Endometrium (tissue), 2 donors: ENCODE data around the gene TRHDE.

Source experiments
- FAIRE-seq: peaks from 2 replicates; lab custom pipeline; 2012; peaks lifted over from hg19 to GRCh38; lab: Jason Lieb, UNC
- donor health status: control.
- donor health status: control.

TRHDE gene

DNA sequence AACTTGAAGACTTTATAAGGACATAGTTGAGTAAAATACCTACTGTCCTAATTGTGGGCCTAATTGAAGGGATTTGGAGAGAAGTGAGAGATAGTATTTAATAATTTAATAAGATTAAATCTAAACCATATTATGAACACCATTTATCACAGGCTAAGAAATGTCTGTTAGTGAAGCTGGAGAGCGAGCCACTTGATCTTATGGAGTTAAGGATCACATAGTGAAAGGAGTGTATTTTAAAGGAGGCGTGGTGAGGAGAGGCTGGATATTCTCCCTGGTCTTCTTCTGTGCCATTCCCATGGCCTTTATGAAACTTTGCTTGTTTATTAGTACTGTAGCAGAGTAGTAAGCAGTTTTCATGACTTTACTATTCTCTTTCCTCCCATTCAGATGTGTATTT is 172.4 kb downstream of the TRHDE start:
- FAIRE-seq: no peak

DNA sequence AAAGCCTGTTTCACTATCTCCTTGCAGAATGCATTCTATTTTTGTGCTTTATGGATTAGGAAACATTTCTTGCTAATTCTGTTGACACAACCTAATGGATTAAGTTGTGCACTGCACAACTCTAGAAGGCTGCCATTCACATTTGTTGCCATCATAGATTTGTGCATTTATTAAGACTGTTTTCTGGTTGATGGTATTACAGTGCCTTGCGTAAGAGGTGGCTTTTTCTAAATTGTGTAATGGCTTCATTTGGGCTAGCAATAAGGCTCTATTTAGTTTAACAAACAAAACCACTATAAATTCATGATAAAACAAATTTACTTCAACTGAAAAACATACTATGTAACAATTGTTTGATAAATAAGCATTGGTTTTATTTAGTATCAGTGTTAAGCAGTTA is 175.9 kb downstream of the TRHDE start:
- FAIRE-seq: no peak

GRCh38 chr12:72448805-72449204 is 176.6 kb downstream of the TRHDE start:
- no peak for FAIRE-seq

GRCh38 chr12:72453066-72453465 is 180.9 kb downstream of the TRHDE start:
- no peak for FAIRE-seq

DNA sequence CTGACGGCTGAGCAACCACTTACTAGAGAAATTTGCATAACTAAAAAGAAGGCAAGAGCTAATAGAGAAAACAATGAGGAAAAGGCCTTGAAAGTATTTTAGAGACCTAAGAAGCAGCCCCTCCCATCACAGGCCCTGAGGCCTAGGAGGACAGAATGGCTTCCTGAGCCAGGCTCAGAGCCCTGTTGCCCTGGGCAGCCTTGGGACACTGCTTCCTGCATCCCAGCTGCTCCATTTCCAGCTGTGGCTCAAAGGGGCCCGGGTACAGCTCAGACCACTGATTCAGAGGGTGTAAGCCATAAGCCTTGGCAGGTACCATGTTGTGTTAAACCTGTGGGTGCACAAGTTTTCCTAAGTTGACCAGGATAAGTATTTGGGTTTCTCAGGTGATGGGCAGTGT is 181.4 kb downstream of the TRHDE start:
- FAIRE-seq: no peak

- no peak for FAIRE-seq
Observed at GRCh38 chr12:72464471-72464870, 192.3 kb downstream of the TRHDE start.

- no peak for FAIRE-seq
Observed at GRCh38 chr12:72465155-72465554, 193.0 kb downstream of the TRHDE start.

DNA sequence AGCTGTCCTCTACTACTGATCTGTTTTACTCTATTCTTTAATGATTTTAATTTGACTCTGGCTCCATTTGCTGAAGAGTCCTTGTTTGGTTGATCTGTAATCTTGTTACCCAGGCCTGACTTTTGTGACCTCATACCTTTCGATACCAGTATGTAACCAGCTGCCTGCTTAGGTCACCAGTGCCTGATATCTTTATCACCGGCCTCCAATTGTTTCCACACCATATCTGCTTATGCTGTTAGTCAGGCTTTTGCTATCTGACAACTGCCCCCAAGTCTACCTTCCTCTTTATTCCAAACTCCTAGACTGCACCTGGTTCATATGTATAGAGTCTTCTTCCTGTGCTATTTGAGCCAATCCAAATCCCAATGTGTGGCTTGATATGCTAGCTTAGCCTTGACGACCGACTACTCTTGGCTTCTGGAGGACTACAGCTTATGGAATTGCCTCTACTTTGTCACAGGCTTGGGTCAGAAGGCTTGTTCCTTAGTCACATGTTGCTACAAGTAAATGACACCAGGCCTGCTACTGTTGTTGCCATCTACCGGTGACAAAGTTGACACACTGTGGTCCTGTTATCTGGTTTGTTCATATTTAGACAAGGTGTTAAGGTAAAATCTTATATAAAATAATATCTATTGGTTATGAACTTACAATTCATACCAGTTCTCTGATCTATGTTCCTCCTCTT is 193.9 kb downstream of the TRHDE start:
- no peak for FAIRE-seq

DNA sequence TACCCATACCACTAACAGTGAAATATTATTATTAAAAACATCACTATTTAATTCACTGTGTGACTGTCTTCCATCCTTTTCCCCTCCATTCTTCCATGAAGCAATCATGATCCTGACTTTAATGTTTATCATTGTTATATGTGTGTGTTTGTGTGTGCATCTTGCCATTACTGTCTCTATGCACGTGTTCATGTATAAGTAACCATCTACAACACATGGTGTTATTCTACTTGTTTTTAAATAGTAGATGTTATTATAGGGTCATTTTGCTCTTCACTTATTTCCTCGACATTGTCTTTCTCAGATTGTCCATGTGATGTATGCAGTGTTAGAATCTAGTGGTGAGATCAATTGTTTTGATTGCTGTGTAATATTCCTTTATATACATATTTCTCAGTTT is 195.8 kb downstream of the TRHDE start:
- FAIRE-seq: no peak

DNA sequence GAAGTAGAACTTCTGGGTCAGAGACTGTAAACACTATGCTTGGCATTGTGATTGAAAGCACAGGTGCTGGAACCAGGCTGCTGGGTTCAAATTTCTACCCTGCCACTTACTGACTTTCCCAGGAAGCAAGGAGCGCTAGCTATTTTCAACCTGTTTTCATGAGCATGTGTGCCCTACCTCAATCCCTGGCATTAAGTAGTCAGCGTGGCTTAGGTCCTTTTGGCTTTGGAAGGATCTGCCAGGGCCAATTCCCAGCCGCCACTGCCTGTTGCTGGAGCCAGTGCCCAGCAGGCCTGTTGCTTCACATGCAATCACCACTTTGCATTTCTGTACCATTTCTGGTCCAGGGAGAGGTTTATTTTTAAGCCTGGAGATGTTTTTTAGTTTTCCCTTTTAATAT is 196.3 kb downstream of the TRHDE start:
- FAIRE-seq: no peak

DNA sequence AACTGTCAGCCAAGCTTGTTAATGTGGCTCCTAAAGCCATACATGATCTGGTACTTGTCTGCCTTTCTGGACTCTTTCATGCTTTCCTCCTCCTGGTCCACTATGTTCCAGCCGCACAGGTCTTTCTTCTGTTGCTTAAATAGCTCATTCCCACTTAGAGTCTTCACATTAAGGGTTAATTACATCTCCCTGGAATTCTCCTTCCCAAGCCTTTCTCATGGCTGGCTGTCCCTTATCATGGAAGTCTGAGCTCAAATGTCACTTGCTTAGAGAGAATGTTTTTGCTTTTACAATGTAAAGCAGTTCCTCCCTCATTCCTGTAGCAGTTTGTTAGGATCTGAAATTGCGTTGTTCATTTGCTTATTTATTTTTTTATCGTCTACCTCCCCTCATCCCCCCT is 199.6 kb downstream of the TRHDE start:
- FAIRE-seq: no peak

DNA sequence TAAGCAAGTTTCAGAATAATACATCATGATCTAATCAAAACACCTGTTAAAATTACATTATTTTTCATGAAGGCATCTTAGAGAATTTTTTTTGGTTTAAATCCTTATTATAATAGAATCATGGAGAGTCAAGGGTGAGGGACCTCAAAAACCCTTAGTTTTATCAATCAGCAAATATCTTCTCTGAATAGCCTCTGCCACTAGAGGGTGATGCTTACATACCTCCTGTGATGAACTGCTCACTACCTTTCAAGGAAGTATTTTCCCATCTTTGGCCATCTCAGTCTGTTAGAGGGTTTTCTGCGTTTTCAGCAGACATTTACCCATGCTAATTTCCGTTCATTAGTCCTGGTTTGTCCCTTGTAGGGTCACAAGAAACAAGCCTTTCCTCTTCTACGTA is 200.2 kb downstream of the TRHDE start:
- FAIRE-seq: no peak

DNA sequence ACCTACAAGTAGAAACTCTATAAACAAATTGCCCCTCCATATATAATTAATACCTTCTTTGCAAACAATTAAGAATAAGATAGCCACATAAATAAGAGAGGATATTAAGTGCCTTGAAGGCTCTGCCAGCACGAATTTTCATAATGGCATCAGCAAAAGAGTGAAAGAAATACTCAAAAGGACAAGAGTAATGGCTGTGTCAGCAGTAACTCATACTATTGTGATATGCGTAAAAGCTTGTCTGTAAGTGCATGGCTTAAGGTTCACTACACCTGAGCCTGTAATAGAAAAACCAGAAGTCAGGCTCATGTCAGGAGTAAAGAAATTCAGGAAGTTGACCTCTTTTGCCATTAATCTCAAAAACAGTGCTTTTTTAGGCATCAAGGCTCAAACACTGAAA is 204.1 kb downstream of the TRHDE start:
- no peak for FAIRE-seq

DNA sequence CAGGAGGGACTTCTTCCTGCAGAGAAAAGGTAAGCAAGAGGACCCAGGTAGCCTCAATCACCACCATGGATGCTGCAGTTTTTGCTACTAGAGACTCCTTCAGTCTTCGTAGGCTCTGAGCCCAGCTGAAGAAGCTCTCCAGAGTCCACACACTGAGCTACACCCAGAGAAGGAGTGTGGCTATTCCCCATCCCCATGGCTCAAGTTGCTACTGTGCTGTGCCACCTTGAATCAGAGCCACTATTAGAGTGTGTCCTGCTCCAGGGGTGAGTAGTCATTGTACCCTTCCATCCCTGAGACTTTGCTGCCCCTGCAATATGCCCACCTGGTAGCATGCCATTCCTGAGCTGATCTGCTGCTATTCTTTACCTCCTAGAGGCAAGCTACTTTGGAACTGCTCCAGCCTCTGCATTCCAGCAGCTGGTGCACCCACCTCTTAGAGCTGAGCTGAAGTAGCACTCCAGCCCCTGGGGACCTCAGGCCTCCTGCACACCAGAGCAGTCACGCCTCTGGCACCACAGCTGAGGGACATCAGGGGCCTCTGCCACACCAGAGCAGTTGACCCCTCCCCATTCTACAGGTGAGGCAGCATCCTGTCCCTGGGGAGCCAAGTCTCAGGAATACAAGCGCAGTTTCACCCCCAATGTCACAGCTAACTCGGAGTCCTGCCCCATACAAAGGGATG is 213.0 kb downstream of the TRHDE start:
- FAIRE-seq: no peak

DNA sequence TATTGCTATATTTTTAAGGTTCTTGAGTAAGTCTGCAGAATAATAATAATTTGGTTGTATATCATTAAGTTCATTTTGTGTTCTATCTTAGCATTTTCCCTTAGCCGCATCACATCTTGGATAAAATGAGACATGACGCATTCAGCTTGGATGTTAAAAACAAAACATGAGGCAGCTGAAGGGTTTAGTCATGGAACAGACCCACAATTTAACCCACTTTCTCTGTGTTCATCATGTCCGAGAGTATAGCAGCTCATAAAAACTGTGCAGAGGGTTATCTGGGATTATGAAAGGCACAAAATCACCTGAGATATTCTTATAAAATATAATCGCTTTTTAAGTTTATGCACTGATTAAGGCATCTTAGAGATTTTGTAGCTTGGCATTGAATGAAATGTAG is 219.3 kb downstream of the TRHDE start:
- FAIRE-seq: no peak

DNA sequence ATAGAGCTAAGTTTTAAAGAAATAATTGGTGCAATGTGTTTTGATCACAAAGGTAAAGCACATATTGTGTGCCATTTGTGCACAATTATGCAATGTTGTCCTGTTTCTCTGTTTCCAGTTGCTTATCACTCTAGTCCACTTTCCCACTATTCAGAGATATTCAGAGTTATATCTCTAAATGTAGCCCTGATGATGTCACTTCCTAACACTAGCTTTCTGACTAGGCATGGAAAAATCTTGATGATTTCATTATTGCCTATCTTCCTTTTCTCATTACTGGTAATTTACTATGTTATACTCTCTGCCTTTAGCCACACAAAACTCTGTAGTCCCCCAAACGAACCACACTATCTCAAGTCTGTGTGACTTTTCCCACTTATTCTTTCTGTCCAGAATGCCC is 221.2 kb downstream of the TRHDE start:
- FAIRE-seq: no peak

- FAIRE-seq: no peak
Observed at GRCh38 chr12:72498354-72498753, 226.2 kb downstream of the TRHDE start.

DNA sequence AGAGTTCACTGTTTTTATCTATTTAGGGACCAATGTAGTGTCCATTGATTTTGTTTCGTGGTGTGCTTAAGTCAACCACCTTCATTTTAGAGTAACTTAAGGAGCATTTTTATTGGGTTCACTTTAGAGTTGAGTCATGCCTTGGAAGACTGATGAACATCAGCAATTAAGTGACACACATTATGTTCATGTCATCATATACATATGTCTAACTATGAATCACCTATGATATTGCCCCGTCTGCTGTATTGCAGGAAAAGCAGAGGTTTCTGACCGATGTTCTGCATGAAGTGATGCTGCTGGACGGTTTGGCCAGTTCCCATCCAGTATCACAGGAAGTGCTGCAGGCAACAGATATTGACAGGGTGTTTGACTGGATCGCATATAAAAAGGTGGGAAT is 227.1 kb downstream of the TRHDE start:
- FAIRE-seq: no peak

DNA sequence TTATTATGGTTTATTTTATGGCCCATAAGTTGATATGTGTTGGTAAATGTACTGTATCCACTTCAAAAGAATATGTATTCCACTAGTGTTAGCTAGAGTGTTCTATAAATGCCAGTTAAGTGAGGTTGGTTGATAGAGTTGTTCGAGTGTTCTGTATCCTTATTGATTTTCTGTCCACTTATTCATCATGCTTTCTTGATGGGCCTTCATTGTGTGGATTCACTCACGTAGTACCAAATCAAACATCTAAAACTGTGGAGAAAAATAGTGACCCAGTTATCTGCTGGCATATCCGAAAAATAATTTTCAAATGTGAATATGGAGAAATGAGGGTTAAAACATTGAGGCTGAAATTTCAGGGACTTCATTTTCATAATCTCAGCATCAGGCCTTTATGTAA is 230.4 kb downstream of the TRHDE start:
- FAIRE-seq: no peak

DNA sequence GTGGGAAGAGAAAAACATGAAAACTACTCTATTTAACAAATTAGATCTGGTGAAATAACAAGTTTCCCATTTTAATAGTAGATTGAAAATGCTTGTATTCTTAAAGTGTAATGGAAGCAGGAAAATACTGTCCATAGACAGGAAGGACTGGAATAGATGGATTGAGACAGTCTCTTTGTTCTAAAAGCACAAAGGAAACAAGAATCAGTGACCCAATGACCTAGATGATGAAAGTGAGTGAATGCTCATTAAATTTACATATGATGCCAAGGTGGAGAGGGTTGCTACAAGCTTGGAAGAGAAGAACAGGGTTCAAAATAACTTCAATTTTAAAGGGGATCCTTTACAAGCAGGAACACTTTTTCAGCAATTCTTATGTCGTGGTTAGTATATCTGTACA is 233.1 kb downstream of the TRHDE start:
- FAIRE-seq: no peak

DNA sequence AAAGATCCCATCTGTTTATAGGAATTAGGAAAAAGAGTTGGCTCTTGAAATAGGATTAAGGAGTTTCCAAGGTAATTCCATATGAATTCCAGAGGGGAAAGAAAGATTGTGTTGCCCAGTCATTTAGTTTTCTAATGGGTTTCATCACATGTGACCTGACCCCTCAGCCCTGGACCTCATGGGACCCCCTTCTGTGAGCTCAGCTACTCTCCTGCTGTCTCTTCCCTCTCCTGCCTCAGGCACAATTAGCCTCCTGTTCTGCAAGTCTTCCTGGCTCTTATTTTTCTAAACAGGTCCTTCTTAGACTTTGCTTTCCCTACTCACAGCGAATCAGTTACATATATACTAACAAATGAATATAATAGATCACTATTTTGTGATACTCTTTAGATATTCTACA is 237.7 kb downstream of the TRHDE start:
- no peak for FAIRE-seq

DNA sequence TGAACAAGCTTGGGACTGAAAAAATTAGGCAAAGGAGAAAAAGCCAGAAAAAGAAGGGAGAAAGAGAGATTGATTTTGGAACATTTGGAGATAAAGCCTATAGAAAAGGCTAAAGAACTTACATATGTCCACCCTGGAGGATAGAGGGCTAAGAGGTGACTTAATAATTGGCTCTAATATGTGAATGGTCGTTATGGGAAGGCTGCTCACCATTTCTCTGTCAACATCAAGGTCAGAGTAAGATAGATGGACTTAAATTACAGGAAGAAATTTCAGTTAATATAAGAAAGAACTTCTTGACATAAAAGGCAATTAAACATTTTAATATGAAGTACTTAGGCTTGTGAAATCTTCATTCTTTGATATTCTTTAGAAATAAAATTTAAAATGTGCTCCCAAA is 238.6 kb downstream of the TRHDE start:
- FAIRE-seq: no peak

DNA sequence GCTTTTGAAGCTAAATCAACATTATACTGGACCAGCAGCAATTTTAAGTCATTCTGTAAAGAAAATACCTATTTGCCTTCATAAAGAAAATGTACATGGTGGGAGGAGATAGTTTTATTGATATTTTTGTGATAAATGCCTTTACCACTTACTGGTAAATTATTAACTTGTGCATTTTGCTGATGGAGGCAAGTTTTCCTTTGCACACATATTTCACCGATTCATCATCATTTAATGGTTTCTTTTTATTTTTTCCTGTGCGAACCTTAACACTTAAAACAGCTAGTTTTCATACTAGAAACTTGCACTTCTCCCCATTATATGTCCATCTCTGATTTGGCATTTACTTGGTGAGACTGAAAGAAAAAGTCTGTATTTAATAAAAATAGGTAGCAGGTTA is 239.3 kb downstream of the TRHDE start:
- no peak for FAIRE-seq

DNA sequence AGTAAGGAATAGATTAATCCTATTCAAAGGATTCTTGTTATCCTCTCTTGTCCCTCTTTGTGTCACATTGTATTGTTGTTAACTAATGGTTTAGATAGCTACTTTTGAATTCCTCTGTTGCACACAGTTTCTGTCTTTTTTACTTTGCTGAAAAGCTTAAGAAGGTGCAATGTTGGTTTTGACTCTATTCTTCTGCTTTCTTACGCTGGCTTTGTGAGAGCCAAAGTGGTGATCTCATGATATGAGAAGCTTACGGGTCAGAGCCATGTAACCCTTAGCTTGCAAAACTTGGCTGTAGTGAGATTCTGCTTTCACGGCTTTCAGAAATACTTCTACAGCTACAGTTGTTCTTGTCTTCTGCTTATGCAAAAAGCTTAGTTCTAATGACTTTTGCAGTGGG is 239.7 kb downstream of the TRHDE start:
- no peak for FAIRE-seq
